MM.1S (cell line): ENCODE measurements around the gene SAMSN1.

Experiments used
- DNase-seq: peaks from one replicate; pipeline ENCODE4 v3.0.0-alpha.2; 2015
- H2AFZ ChIP-seq: fragments of 300-600 bp; sonication (generic); 2 replicates; pipeline ENCODE4 v1.6.0; 2016; ENCODE audit warnings: antibody characterized with exemption, low read length
- H3F3A ChIP-seq: fragments of 300-600 bp; sonication (generic); 2 replicates; pipeline ENCODE4 v1.6.1; 2016; ENCODE audit warnings: mild to moderate bottlenecking, antibody characterized with exemption, low read length, moderate library complexity, mixed read lengths; ENCODE audit not compliant: insufficient read depth
- H3K27ac ChIP-seq: fragments of 300-600 bp; sonication (generic); 2 replicates; pipeline ENCODE4 v1.5.1; 2016; ENCODE audit warnings: mild to moderate bottlenecking, low read length
- H3K27me3 ChIP-seq: fragments of 300-600 bp; sonication (generic); replicated peaks from 2 replicates; pipeline ENCODE4 v1.6.0; 2016; ENCODE audit warnings: low read length; ENCODE audit not compliant: insufficient read depth
- H3K36me3 ChIP-seq: fragments of 300-600 bp; sonication (generic); replicated peaks from 2 replicates; pipeline ENCODE4 v1.6.1; 2016; ENCODE audit warnings: mild to moderate bottlenecking, low read length, mixed read lengths; ENCODE audit not compliant: insufficient read depth
- H3K4me1 ChIP-seq: fragments of 300-600 bp; sonication (generic); 2 replicates; pipeline ENCODE4 v1.6.1; 2016; ENCODE audit warnings: low read length, mixed read lengths
- H3K4me2 ChIP-seq: fragments of 300-600 bp; sonication (generic); 2 replicates; pipeline ENCODE4 v1.6.0; 2016; ENCODE audit warnings: low read depth, low read length
- H3K4me3 ChIP-seq: fragments of 300-600 bp; sonication (generic); 2 replicates; pipeline ENCODE4 v1.5.1; 2016; ENCODE audit warnings: low read length, mixed read lengths
- H3K79me2 ChIP-seq: fragments of 300-600 bp; sonication (generic); 2 replicates; pipeline ENCODE4 v1.6.1; 2016; ENCODE audit warnings: mixed run types, low read length, mixed read lengths
- H3K9ac ChIP-seq: fragments of 300-600 bp; sonication (generic); 2 replicates; pipeline ENCODE4 v1.6.1; 2016; ENCODE audit warnings: low read length, mixed read lengths
- H3K9me2 ChIP-seq: fragments of 300-600 bp; sonication (generic); replicated peaks from 2 replicates; pipeline ENCODE4 v1.6.1; 2016; ENCODE audit warnings: mild to moderate bottlenecking, low read length, mixed read lengths; ENCODE audit not compliant: insufficient read depth
- H3K9me3 ChIP-seq: fragments of 300-600 bp; sonication (generic); replicated peaks from 2 replicates; pipeline ENCODE4 v1.6.1; 2016; ENCODE audit warnings: mild to moderate bottlenecking, low read length, mixed read lengths; ENCODE audit not compliant: insufficient read depth
- H4K20me1 ChIP-seq: fragments of 300-600 bp; sonication (generic); 2 replicates; pipeline ENCODE4 v1.6.1; 2016; ENCODE audit warnings: mild to moderate bottlenecking, low read length, moderate library complexity, mixed read lengths; ENCODE audit not compliant: insufficient read depth
- CTCF ChIP-seq: fragments of 300-600 bp; sonication (generic); IDR thresholded peaks from 2 replicates; pipeline ENCODE4 v1.5.1; 2016; ENCODE audit warnings: antibody characterized with exemption, low read length, mixed read lengths
- EZH2 ChIP-seq: fragments of 300-600 bp; sonication (generic); optimal IDR thresholded peaks from 2 replicates; pipeline ENCODE3; 2017; ENCODE audit warnings: low read depth, mild to moderate bottlenecking, antibody characterized with exemption, low read length, mixed read lengths
- EZH2phosphoT487 ChIP-seq: fragments of 300-600 bp; sonication (generic); IDR thresholded peaks from 2 replicates; pipeline ENCODE4 v1.6.1; 2018; ENCODE audit warnings: antibody characterized with exemption, low read length

The SAMSN1 gene

GRCh38 chr21:14538483-14538882, 7.6 kb downstream of the SAMSN1 start:
- no peak for DNase-seq
- Histone ChIP-seq H3K9me3 (no peaks in the 10 kb centered on the region), H3K4me1 (no peaks in the 10 kb centered on the region), H3F3A (no peaks in the 10 kb centered on the region), H3K9me2 (no peaks in the 10 kb centered on the region), H2AFZ (no peak overlapping the region), H3K79me2 (no peaks in the 10 kb centered on the region), H3K36me3 (no peaks in the 10 kb centered on the region), H3K4me2 (no peak overlapping the region), H3K4me3 (no peak overlapping the region), H3K27ac (no peak overlapping the region), H3K9ac (no peak overlapping the region), H3K27me3 (no peaks in the 10 kb centered on the region), H4K20me1 (no peaks in the 10 kb centered on the region)
- TF ChIP-seq EZH2 = no peak
- no peak for TF ChIP-seq CTCF
- TF ChIP-seq EZH2phosphoT487 = no peak

- Histone ChIP-seq H4K20me1 (no peaks in the 10 kb centered on the region), H3K27ac (no peak overlapping the region), H3K36me3 (no peaks in the 10 kb centered on the region), H3K4me3 (no peak overlapping the region), H2AFZ (no peak overlapping the region), H3K9me2 (no peaks in the 10 kb centered on the region), H3K27me3 (no peaks in the 10 kb centered on the region), H3K79me2 (no peaks in the 10 kb centered on the region), H3K4me2 (no peak overlapping the region), H3K4me1 (no peaks in the 10 kb centered on the region), H3K9ac (no peak overlapping the region), H3F3A (no peaks in the 10 kb centered on the region), H3K9me3 (no peaks in the 10 kb centered on the region)
- DNase-seq = no peak
- TF ChIP-seq EZH2phosphoT487 = no peak
- TF ChIP-seq CTCF = no peak
- no peak for TF ChIP-seq EZH2
These were observed 9.2 kb downstream of the SAMSN1 start for GRCh38 chr21:14536929-14537328.

GRCh38 chr21:14535702-14536101, 10.4 kb downstream of the SAMSN1 start:
- Histone ChIP-seq H3K4me1 (no peaks in the 10 kb centered on the region), H3K9ac (no peak overlapping the region), H3K4me2 (no peak overlapping the region), H3K36me3 (no peaks in the 10 kb centered on the region), H3K9me2 (no peaks in the 10 kb centered on the region), H3K9me3 (no peaks in the 10 kb centered on the region), H3K79me2 (no peaks in the 10 kb centered on the region), H3K27ac (no peak overlapping the region), H3F3A (no peaks in the 10 kb centered on the region), H2AFZ (no peak overlapping the region), H4K20me1 (no peaks in the 10 kb centered on the region), H3K27me3 (no peaks in the 10 kb centered on the region), H3K4me3 (no peak overlapping the region)
- DNase-seq = no peak
- TF ChIP-seq CTCF (no peak), EZH2 (no peak), EZH2phosphoT487 (no peak)
